Measurements from ENCODE around the gene GRAMD4.

GRAMD4 gene, protein sequence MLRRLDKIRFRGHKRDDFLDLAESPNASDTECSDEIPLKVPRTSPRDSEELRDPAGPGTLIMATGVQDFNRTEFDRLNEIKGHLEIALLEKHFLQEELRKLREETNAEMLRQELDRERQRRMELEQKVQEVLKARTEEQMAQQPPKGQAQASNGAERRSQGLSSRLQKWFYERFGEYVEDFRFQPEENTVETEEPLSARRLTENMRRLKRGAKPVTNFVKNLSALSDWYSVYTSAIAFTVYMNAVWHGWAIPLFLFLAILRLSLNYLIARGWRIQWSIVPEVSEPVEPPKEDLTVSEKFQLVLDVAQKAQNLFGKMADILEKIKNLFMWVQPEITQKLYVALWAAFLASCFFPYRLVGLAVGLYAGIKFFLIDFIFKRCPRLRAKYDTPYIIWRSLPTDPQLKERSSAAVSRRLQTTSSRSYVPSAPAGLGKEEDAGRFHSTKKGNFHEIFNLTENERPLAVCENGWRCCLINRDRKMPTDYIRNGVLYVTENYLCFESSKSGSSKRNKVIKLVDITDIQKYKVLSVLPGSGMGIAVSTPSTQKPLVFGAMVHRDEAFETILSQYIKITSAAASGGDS

DNA sequence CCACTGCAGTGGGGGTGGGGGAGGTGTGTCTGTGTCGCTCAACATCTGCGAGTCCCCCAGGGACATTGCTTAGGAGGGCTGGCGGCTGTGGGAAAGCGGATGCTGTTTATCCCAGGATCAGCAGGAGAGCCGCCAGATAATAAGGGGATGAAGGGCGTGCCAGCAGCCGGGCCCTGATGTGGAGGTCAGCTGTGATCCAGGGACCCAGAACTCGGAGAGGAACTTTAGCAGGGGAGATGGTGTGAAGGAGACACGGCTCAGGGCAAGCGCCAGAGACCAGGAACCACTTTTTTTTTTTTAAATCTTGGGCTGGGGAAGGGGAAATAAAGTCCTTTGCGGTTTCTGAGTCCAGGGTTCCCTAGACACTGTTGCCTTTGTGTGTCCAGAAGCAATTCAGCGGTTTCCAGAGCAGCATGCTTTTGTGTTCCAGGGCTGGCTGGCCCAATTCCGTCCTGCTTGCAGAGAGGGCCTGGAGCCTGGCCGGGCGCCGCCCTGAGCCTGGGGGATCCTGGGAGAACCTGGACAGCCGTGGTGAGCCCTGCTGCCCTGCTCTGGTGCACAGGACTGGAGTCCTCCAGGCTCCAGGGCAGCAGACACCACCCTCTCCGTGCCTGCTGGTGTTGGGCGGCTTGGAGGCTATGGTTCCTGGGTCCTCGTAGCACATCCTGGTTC is at the start of gene GRAMD4:
Gene GRAMD4 (plus strand): TSS at position 557 of the 672 bp plus-strand sequence. CDS start 6,414 bp downstream, outside the sequence.
- no peak for DNase-seq (ENCODE audit: low read depth in 2 of 2)

DNA sequence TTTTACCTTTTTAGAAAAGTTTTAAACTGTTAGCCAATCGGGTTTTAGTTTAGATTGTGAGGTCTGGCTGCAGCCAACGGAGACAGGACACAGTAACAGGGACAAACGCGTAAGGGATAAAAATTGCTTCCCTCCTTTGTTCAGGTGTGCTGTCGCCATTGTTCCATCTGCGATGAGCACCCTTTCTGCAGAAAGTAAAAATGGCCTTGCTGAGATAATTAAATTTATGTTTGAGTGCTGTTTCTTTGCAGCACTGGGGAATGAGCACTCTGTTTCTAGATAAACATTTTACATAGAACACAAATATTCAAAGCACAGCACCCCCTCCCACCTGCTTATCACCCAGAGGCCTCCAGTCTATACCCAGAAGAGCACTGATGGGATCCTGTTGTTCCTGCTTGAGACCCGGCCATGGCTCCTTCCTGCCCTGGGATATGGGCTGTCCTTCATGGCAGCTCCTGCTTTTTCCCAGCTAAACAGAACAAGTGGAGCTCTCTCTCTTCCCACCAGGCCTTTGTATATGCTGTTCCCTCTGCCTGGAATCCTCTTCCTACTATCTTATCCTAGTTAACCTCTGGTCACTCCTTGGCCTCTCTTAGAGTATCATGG is 48.4 kb upstream of the GRAMD4 start:
- no peak for DNase-seq (ENCODE audit: low read depth in 2 of 2)

DNA sequence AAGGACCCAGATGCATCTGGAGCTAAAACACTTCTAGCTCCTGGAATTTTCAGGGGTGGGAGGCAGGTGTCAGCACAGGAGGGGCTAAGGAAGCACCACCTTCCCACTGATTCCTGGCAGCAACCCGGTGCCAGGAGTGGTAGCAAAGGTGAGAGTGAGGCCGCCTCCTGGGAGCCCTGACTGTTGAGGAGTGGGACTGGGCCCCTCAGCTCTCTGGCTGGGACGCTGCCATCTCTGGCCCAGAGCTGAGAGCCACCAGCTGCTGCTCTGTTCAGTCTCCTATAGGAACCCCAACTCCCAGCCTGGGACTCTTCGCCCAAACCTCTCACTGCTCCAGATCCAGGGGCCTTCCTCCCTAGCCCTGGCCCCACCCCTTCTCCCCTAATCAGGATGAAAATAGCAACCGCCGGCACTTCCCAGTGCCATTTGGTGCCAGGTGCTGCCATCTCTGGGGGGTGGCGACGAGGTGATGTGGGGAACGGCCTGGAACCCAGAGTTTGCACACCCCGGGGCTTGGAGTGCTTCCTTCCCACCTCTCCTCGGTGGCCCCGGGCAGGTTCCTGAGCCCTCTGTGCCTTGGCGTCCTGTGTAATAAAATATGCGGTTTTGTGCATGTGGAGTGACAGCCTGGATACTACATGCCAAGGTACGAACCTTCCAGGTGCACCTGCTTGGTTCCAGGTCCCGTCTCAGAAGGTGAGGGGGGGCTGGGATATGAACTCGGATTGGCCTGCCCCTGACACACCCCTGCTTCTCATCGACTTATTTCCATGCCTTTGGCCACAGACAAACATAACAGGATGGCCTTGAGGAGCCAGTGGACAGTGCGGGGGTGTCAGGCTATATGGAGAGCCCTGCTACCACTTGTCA is 47.0 kb upstream of the GRAMD4 start:
- DNase-seq (ENCODE audit: low read depth in 2 of 2), result no peak

DNA sequence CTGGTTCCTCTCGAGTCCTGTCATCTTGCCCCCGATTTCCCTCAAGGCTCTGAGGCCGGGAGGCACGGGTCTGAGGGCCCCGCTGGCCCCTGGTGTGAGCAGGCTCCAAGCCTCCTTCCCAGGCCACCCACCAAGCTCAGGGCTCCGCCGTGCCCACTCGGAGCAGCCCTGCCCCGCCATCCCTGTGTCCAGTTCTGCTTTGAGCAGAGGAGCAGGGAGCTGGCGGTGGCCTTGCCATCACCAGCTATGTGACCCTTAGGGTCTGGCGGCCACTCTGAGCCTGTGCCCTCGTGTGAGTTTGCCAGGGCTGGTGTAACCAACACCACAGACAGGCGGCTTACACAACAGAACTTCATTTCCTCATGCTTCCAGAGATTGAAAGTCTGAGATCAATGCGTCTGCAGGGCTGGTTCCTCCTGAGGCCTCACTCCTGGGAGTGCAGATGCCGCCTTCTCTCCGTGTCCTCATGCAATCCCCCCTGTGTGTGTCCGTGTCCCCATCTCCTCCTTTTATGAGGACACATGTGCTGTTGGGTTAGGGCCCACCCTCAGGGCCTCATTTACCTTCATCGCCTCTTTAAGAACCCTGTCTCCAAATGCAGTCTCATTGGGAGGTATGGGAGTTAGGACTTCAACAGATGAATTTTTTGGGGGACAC is 46.3 kb upstream of the GRAMD4 start:
- no peak for DNase-seq (ENCODE audit: low read depth in 2 of 2)

DNA sequence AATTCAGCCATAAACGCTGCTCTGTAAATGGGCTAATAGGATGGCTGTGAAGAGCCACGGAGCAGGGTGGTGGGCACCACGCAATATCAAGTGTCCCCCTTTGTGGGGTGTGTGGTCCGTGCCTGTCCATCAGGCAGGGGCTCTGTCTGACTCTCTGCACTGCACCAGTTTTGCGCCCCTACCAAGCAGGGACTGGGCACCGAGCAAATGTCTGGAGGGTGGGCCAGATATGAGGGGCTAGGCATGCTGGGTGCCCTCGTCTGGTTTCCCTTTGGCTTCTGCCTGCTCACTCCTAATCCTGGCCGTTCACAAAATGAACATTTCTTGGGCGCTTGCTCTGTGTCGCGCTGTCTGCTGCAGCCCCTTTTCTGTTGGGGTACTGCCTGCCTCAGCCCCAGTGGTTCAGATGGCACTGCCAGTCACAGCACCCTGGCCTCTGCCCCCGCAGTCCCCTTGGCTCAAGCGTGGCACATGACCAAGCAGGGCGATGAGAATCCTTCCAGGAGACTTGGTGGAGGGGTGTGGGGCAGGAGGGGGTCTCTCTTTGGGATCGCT is 45.7 kb upstream of the GRAMD4 start:
- DNase-seq (ENCODE audit: low read depth in 2 of 2), result no peak

DNA sequence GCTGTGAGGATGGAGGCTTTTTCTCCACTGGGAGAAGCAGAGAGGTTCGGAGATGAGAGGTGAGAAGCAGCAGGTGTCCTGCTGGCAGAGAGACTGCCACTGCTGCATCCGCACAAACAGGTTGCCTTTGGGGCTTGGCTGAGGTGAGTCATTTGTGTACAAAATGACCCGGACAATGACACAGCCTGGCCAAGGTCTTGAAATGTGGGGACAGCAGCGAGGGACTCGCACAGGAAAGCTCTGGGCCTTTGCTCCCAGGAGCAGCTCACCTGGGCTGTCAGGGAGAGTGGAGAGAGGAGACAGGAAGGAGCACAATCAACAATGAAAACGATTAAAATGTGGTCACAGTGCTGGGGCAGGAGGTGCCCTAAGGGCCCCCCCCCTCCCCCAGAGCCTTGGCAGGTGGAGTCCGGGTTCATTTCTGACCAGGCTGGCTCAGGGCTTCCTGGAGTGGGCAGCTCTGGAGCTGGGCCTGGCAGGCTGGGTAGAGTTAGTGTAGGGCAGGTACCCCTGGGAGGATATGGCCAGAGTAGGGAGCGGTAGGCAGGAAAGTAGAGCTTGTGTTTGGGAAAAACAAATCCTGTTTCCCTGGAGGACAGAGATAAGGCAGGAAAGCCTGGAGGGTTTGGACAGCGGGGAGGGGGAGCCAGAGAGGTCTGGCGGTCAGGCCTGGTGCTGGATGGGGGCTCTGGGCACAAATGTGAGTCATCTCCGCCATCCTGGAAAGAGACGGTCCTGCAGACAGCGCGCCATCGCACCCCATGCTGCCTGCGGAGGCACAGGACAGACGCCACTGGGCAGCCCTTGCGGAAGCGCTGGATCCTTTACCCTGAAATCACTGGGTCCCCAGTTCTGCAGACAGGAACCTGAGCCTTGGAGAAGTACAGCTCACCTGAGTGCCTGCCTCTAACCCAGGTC is 44.9 kb upstream of the GRAMD4 start:
- DNase-seq (ENCODE audit: low read depth in 2 of 2), result no peak

DNA sequence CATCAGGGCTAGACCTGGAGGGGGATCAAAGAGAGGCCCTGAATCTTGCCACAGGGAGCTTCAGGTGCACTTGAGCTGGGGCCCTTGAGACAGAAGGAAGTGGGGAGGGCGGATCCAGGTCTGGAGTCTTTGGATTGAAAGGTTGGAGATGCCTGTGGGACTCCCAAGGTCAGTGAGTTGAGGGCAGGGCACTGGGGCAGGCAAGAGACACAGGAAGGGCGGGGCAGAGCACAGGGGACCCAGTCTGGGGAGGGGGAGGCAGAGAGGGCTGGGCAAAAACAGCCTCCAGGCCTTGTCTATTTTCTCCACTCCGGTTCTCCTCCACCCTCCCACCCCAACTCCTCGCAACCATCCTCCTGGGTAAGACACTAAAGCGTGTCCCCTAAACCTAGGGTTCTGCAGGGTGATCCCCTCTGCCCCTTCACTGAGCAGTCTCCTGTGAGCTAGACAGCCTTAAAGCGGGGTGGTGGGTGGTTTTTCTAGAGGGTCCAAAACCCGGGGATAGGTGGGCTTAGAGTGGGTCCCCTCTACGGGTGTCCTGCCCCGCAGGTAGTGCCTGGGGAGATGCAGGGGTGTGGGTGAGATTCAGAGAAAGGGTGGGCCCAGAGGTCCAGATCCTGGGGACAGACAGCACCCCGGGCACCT is 44.2 kb upstream of the GRAMD4 start:
- DNase-seq (ENCODE audit: low read depth in 2 of 2), result no peak

DNA sequence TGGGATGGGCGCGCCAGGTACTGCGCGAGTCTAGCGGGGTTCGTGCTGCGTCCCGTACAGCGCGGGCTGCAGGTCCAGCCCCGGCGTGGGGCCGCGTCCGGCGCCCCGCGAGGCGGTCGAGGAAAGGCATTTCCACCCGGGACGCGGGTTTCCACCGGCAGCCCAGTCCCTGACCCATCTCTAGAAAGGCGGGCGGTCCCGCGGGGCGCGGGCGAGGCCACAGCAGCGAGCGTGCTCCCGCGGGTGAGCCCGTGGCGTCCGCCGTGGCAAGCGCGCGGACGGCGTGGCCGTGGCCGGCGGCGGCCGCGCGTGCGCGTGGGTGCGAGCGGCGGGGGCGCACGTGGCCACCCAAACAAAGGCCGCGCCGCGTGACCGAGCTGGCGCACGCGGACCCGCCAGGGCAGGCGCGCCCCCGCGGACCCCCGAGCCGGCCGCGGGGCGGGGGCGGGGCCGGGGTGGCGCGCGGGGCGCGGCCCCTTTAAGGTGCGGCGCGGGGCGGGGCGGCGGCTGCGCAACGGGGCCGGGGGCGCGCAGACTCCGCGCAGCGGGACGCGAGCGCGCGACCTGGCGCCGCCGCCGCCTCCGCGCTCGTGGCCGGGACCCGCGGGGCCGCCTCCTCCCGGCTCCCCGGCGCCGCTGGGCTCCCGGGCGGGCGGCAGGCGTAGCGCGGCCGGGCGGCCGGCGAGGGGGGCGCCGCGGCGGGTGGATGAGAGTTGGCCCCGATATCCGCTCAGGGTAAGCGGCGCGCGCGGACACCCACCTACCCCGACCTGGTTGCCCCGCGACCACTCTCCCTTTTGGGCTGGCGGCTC is 43.4 kb upstream of the GRAMD4 start:
- peak; percentile 31 to 47 for DNase-seq (ENCODE audit: low read depth in 2 of 2)

DNA sequence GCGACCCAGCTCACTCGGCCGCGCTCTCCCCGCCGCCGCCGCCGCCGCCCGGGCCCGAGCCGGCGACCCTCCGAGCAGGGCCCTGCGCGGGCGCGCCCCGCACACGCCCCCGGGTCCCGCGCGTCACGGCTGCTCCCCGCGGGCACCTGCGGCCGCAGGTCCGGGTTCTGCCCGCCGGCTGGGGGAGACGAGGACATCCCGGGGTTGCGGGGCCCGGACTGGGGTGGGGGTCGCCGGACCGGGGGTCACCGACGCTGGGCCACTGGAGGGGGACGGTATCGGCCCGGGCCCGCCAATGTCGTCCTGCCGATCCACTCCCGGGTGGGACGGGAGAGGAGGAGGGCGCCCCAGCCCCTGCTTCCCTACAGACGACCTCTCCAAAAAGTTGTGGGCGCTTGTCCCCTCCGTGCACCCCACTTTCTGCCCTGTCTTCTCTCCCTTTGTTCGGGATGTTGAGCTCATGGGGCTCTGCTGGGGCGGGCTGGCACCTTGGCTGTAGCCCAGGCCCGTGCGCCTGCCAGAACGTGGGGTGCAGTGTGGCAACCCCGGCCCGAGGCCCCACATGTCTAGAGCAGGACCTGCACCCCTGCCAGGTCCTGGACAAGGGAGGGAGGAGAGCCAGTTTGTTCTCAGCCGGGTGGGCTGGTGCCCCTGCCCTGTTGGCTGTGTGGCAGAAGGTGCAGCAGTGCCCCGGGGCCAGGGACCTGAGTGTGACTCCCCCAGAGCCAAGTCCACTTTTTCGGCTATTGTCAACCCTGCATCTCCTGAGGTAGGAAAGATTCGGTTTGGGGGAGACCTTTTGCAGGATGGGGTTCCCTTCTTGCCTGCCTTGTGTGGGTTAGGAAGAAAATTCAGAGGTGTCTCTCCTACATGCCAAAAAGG is 42.6 kb upstream of the GRAMD4 start:
- no peak for DNase-seq (ENCODE audit: low read depth in 2 of 2)

DNA sequence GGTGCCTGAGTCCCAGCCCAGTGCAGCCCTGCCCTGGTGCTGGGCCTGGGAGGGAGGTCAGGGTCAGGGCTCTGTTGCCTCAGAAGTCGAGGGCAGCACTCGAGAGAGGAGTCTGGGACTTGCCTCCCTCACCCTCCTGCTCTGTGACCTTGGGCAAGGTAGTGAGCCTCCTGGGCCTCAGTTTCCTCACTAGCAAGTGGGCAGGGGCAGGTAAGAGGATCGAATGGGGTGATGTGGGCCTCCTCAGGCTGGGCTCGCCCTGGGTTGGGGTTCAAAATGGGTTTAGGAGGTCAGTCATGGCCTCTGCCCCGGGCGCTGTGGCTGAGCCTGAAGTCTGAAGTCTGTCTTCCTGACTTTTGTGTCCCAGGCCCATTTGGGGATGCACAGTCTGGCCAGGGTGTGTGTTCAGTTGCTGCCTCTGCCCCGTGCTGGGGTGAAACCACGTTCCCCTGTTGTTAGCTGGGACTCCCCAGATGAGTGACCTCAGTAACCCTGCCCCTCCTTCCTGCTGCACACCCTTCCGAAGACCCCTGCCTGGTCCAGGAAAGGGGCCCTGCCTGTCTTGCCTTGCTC is 41.8 kb upstream of the GRAMD4 start:
- DNase-seq (ENCODE audit: low read depth in 2 of 2), result no peak

DNA sequence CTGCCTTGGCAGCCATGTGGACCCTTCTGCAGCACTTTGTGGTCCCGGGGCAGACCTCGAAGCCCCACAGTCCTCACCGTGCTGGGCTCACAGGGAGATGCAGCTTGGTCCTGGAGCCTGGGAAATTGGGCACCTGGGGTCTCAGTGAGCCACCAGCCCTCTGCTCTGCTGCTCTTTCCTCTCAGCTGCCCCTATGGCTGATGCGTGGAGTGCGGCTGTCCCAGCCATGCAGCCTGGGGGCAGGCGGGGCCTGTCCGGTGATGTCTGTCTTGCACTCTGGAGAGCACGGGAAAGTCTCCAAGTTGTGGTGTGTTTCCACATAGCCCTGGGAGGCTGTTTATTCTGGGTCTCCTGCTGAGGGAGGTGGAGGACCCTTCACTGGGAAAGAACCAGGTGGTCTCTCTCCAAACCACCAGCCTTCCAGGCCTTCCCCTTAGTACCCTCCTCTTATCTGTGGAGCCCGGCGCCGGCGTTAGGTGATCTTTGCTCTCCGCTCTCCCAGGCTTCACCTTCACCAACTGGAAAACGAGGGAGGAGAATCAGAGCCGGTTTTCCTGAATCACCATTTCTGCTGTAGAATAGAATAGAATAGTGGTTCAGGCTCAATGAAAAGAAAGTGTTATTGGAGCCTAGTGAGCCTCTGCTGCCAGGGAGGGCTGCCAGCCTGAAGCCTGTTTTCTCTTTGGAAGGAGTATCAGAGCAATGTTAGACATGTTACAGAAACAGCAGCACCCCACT is 41.2 kb upstream of the GRAMD4 start:
- no peak for DNase-seq (ENCODE audit: low read depth in 2 of 2)

DNA sequence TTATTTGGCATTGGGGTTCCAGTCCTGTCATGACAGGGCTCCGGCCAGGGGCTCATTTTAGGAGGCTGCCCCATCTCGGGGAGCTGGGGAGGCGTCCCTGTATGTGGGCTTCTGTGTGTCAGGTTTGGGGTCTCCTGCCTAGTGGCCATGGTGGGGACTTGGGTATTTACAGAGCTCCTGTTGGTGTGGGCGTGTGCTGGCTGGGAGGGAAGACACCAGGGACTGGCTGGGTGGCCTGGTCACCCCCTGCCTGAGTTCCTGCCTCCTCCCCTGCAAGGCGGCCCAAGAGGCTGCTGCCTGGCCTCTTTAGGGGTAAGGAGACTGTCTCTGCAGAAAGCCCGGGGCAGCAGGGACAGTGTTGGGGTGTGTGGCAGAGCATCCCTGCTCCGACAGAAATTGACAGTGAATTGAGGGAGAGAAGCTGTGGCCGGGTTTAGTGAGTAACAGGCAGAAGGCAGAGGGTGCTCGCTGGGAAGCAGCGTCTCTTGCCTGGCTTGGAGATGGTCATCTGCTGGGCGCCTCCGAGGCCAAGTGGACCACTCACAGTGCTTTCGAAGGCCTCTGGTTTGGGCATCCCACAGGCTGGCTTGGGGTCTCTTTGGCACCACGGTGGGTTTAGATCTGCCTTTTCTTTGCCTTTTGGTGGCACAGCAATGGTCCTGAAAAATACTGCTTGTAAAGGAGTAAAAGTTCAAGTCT is 40.3 kb upstream of the GRAMD4 start:
- DNase-seq (ENCODE audit: low read depth in 2 of 2), result no peak

DNA sequence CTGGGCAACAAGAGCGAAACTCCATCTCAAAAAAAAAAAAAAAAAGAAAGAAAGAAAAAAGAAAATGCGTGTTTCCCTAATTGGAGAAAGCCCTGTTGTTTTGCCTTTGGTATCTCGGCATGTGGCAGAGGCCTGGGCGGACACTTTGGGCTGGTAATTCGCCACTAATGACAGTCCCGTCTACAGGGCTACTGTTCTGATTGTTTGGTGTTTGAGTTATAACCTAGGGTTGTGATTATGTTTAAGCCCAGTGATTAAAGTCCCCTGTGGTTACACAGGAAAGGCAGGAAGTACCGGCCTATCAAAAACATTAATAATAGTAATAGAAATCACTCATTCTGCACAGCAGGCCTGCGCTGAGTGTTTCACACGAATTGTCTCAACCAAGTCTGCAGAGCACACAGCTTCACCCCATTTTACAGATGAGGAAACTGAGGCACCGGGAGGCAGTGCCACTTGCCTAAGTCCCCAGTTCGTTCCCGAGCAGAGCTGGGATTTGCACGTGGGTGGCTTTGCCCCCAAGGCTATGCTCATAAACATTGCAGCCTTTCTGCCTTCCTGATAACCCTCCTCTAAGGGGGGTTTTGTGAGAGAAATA is 39.1 kb upstream of the GRAMD4 start:
- no peak for DNase-seq (ENCODE audit: low read depth in 2 of 2)

DNA sequence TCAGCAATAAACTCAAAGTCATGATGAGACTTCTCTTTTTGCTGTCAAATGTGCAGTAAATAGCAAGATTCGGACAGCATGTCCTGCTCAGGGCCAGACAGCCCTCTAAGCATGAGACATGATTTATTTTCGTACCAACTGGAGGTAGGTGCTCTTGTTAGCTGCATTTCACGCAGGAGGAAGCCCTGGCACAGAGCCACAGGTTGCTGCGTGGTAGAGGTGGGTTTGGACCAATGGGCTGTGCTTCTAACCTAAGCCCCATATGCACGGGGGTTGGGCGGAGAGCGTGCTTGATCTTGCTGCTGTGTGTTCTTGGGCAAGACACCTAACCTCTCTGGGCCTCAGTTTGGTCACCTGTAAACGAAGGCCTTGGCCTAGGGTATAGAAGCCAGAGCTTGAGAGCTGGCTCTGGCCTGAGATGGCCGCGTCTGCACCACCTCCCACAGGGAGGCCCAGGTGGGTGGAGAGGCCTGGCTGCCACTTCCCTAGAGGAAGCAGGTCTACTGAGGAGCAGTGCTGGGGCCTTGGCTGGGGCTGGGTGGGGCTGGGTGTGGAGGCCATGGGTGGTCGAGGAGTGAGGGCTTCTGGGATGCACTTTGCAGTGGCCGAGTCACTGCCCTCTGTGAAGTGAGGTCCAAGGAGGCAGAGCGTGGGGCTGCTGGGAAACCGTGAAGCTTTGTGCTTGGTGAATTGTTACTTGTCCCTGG is 38.5 kb upstream of the GRAMD4 start:
- DNase-seq (ENCODE audit: low read depth in 2 of 2), result no peak

All from activated CD8-positive, alpha-beta memory T cell treated with anti-CD3 and anti-CD28 coated beads for 4 hours (primary cell).